ENCODE results near the gene FSTL4. TPM values are rescaled to one million over a fixed set of nuclear protein-coding genes. Genes with fewer than 3 reads are reported as not detected.

FSTL4 gene
- total and polyA plus RNA-seq, 2 experiments from 2014 or later, result 1.4 to 2.8 TPM

DNA sequence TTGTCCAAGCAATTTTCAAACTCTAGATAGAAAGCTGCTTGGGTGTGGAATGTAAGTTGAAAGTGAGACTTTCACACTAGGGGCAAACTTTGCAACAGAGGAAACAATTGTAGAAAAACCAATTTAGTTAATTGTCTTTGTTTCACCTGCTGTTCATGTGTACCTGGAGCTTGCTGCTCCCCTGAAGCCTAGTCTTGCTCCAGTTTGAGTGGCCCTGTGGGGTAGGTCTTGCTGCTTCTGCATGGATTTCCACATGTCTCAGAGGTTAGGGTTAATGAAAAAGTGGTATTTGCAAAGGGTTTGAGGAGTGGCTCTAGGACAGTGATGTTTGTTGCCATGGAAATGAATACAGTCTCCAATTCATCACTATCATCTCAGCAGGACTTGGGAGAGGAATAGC lies 182.2 kb downstream of the FSTL4 start:
- no peak for ATAC-seq
- H3K4me1 Mint-ChIP-seq, result peaks cover 29% of the 10 kb centered on the region

More for the DNA sequence above, 182.2 kb downstream of the FSTL4 start:
- H3K27me3 ChIP-seq (ENCODE audit: insufficient read depth), result no peaks in the 10 kb centered on the region
- H3K27ac ChIP-seq (ENCODE audit: low read depth), result no peak overlapping the region
- H2AFZ ChIP-seq, result no peak overlapping the region
- H4K20me1 ChIP-seq (replicated peaks; ENCODE audit: insufficient read depth), result no peaks in the 10 kb centered on the region
- H3K27ac Mint-ChIP-seq, result no peak overlapping the region
- H3K4me2 ChIP-seq, result no peak overlapping the region
- no peaks in the 10 kb centered on the region for H3K9me3 Mint-ChIP-seq
- H3K27me3 Mint-ChIP-seq (ENCODE audit: insufficient read depth, low read depth, poor library complexity), result peaks cover 12% of the 10 kb centered on the region
- no peak overlapping the region for H3K4me3 ChIP-seq
- no peaks in the 10 kb centered on the region for H3K79me2 ChIP-seq (replicated peaks; ENCODE audit: insufficient read depth)
- no peaks in the 10 kb centered on the region for H3F3A ChIP-seq (replicated peaks; ENCODE audit: low read depth)
- no peaks in the 10 kb centered on the region for H3K36me3 Mint-ChIP-seq (ENCODE audit: low read depth)
- H3K4me1 ChIP-seq (ENCODE audit: insufficient read depth), result peaks cover 13% of the 10 kb centered on the region
- DNase-seq (ENCODE audit: low spot score), result no peak
- no peak overlapping the region for H3K4me3 Mint-ChIP-seq
- H3K9me2 ChIP-seq (ENCODE audit: insufficient read depth), result 0 out of 2 replicates have a peak, but pooled peaks cover 4% of the 10 kb centered on the region
- TF ChIP-seq EZH2phosphoT487 (IDR thresholded peaks at IDR 0.05; ENCODE audit: unreplicated experiment) (no peak), JUNB (IDR thresholded peaks at IDR 0.05; ENCODE audit: unreplicated experiment) (no peak), REST (IDR thresholded peaks at IDR 0.05; ENCODE audit: unreplicated experiment) (no peak), ZNF462 (CRISPR knock-in tag; IDR thresholded peaks at IDR 0.05) (no peak), STAT1 (IDR thresholded peaks at IDR 0.05; ENCODE audit: unreplicated experiment) (no peak)
- H3K36me3 ChIP-seq (ENCODE audit: insufficient read depth), result no peaks in the 10 kb centered on the region
